K562 (cell line): Measurements from ENCODE around the gene C4orf50.
"Not testable (repeated sequence)": the region's sequence is repeated elsewhere in the genome, so short reads cannot be mapped to it uniquely, and the experiment has no call there.

Experiments used
- ATF2 ChIP-seq: sonication (generic); formaldehyde crosslinking; IDR thresholded peaks from 2 replicates; pipeline ENCODE4 v1.8.1; 2022; ENCODE audit warnings: missing genetic modification reagents
- CBX5 ChIP-seq: IDR thresholded peaks from 2 replicates; pipeline ENCODE4 v1.6.1; 2014; ENCODE audit warnings: low read depth, borderline replicate concordance
- CGGBP1 ChIP-seq: fragments of 250-450 bp; sonication (Bioruptor Pico); IDR thresholded peaks from 2 replicates; pipeline ENCODE4 v1.9.0; 2021; ENCODE audit warnings: mild to moderate bottlenecking
- CTCF ChIP-seq, 3 experiments: IDR thresholded peaks in 2 of 3; conservative IDR thresholded peaks in 1 of 3; 2 replicates each; pipeline ENCODE4 v1.5.1; 2011 to 2012; ENCODE audit warnings: low read length in 3 of 3, mild to moderate bottlenecking in 3 of 3, control low read depth in 2 of 3, improper control_type of control experiment in 1 of 3, inconsistent platforms in 1 of 3, low read depth in 1 of 3, mixed read lengths in 1 of 3, moderate library complexity in 1 of 3; ENCODE audit not compliant: insufficient read depth in 2 of 3
- E2F4 ChIP-seq: sonication (generic); formaldehyde crosslinking; IDR thresholded peaks from 2 replicates; pipeline ENCODE4 v1.8.0; 2022; ENCODE audit warnings: mild to moderate bottlenecking, low read depth, missing genetic modification reagents
- FOXP1 ChIP-seq: sonication (generic); formaldehyde crosslinking; IDR thresholded peaks from 2 replicates; pipeline ENCODE4 v1.8.0; 2022; ENCODE audit warnings: mild to moderate bottlenecking, missing genetic modification reagents
- NONO ChIP-seq, 2 experiments: fragments of 200-400 bp in 1 of 2; fragments of 450-650 bp in 1 of 2; formaldehyde crosslinking in 1 of 2; IDR thresholded peaks; 2 replicates each; pipeline ENCODE4 v1.6.1; 2017; ENCODE audit warnings: low read depth in 2 of 2, mild to moderate bottlenecking in 2 of 2, moderate library complexity in 2 of 2, low read length in 1 of 2
- TAF1 ChIP-seq: IDR thresholded peaks from 2 replicates; pipeline ENCODE4 v1.6.1; 2011; ENCODE audit warnings: mild to moderate bottlenecking, low read length, moderate library complexity; ENCODE audit not compliant: insufficient read depth, control insufficient read depth, severe bottlenecking; ENCODE audit errors: extremely low read depth
- TEAD1 ChIP-seq, 2 experiments: fragments of 450-650 bp in 1 of 2; sonication (generic) in 1 of 2; formaldehyde crosslinking; IDR thresholded peaks; 2 replicates each; pipeline versions ENCODE4 v1.4.0 to v1.8.0; 2020 to 2022; ENCODE audit warnings: mild to moderate bottlenecking in 2 of 2, missing genetic modification reagents in 1 of 2
- USF2 ChIP-seq: sonication (generic); formaldehyde crosslinking; IDR thresholded peaks from 2 replicates; pipeline ENCODE4 v1.5.0; 2020; ENCODE audit warnings: missing genetic modification reagents
- ZNF398 ChIP-seq: fragments of 250-450 bp; sonication (Bioruptor Pico); IDR thresholded peaks from 2 replicates; pipeline ENCODE4 v1.8.0; 2021; ENCODE audit warnings: moderate library complexity, mild to moderate bottlenecking, inconsistent platforms

- not testable (repeated sequence) for TF ChIP-seq CGGBP1; ATF2 (CRISPR knock-in tag); FOXP1; CTCF (IDR thresholded peaks at IDR 0.05 in 2 of 3, conservative IDR thresholded peaks at IDR 0.05 in 1 of 3; ENCODE audit: insufficient read depth in 2 of 3, low read depth in 1 of 3, low read length in 3 of 3); TAF1; TEAD1 (CRISPR knock-in tag; IDR thresholded peaks at IDR 0.05); E2F4 (CRISPR knock-in tag); CBX5; NONO (IDR thresholded peaks at IDR 0.05; ENCODE audit: low read depth in 2 of 2, low read length in 1 of 2); ZNF398 (CRISPR knock-in tag); USF2
Observed at GRCh38 chr4:5993346-5993745, 24.9 kb downstream of the C4orf50 start.
